ENCODE data around the gene STAP2. TPM values are rescaled to one million over a fixed set of nuclear protein-coding genes. Genes with fewer than 3 reads are reported as not detected.

The STAP2 gene
- 66.2 TPM for total RNA-seq (ENCODE audit: unreplicated experiment)
- long read RNA-seq, transcript STAP2-206 (13 exons, 1,508 nt), result minor isoform, 12 of 100 reads
- long read RNA-seq, transcript STAP2-201 (13 exons, 1,426 nt), result major isoform, 64 of 100 reads
- long read RNA-seq, partial matches to known transcripts, result 3 of 100 reads
- long read RNA-seq, other reads (novel, unspliced or antisense), result 21 of 100 reads

GRCh38 chr19:4338441-4339355 is at the start of gene STAP2:
STAP2 (minus strand) TSS chr19:4338827; CDS start chr19:4338753, 74 bp downstream.
- Mint-ChIP-seq H3K4me3 (ENCODE audit: unreplicated experiment) (peak within 1 kb of the TSS; percentile 90), H3K4me1 (ENCODE audit: unreplicated experiment) (peaks cover 13% of the 10 kb centered on the region), H3K9me3 (ENCODE audit: unreplicated experiment) (no peaks in the 10 kb centered on the region), H3K27ac (ENCODE audit: unreplicated experiment) (peak within 1 kb of the TSS; percentile 99), H3K27me3 (ENCODE audit: unreplicated experiment) (peaks cover 10% of the 10 kb centered on the region), H3K36me3 (ENCODE audit: low read depth, unreplicated experiment) (peaks cover 24% of the 10 kb centered on the region)
- DNase-seq (ENCODE audit: low spot score), result peak; percentile 37
- no peak for TF ChIP-seq CTCF (IDR thresholded peaks at IDR 0.05; ENCODE audit: unreplicated experiment)

- H3K36me3 Mint-ChIP-seq (ENCODE audit: low read depth, unreplicated experiment), result peaks cover 6% of the 10 kb centered on the region
- H3K9me3 Mint-ChIP-seq (ENCODE audit: unreplicated experiment), result no peaks in the 10 kb centered on the region
- TF ChIP-seq CTCF (IDR thresholded peaks at IDR 0.05; ENCODE audit: unreplicated experiment), result peak; percentile 41
- no peak overlapping the region for H3K27ac Mint-ChIP-seq (ENCODE audit: unreplicated experiment)
- H3K4me3 Mint-ChIP-seq (ENCODE audit: unreplicated experiment), result no peak overlapping the region
- no peak for DNase-seq (ENCODE audit: low spot score)
- peaks cover 35% of the 10 kb centered on the region for H3K4me1 Mint-ChIP-seq (ENCODE audit: unreplicated experiment)
- peaks cover 20% of the 10 kb centered on the region for H3K27me3 Mint-ChIP-seq (ENCODE audit: unreplicated experiment)
Measured at GRCh38 chr19:4386041-4386782, 47.6 kb upstream of the STAP2 start.

- Mint-ChIP-seq H3K27ac (ENCODE audit: unreplicated experiment) (no peak overlapping the region), H3K9me3 (ENCODE audit: unreplicated experiment) (no peaks in the 10 kb centered on the region), H3K27me3 (ENCODE audit: unreplicated experiment) (peaks cover 21% of the 10 kb centered on the region), H3K36me3 (ENCODE audit: low read depth, unreplicated experiment) (peaks cover 9% of the 10 kb centered on the region), H3K4me1 (ENCODE audit: unreplicated experiment) (peaks cover 35% of the 10 kb centered on the region), H3K4me3 (ENCODE audit: unreplicated experiment) (no peak overlapping the region)
- TF ChIP-seq CTCF (IDR thresholded peaks at IDR 0.05; ENCODE audit: unreplicated experiment), result no peak
- no peak for DNase-seq (ENCODE audit: low spot score)
Measured at GRCh38 chr19:4385291-4386040, 46.8 kb upstream of the STAP2 start.

- H3K4me3 Mint-ChIP-seq (ENCODE audit: unreplicated experiment), result peak overlapping the region; percentile 15
- DNase-seq (ENCODE audit: low spot score), result no peak
- no peak for TF ChIP-seq CTCF (IDR thresholded peaks at IDR 0.05; ENCODE audit: unreplicated experiment)
- peaks cover 12% of the 10 kb centered on the region for H3K27me3 Mint-ChIP-seq (ENCODE audit: unreplicated experiment)
- H3K27ac Mint-ChIP-seq (ENCODE audit: unreplicated experiment), result peak overlapping the region; percentile 86
- H3K9me3 Mint-ChIP-seq (ENCODE audit: unreplicated experiment), result no peaks in the 10 kb centered on the region
- H3K4me1 Mint-ChIP-seq (ENCODE audit: unreplicated experiment), result peaks cover 31% of the 10 kb centered on the region
- H3K36me3 Mint-ChIP-seq (ENCODE audit: low read depth, unreplicated experiment), result peaks cover 11% of the 10 kb centered on the region
Measured at GRCh38 chr19:4380254-4380727, 41.7 kb upstream of the STAP2 start.

All from endothelial cell (in vitro differentiated cells).